Measurements from ENCODE around the gene KCNH6.

The KCNH6 gene

DNA sequence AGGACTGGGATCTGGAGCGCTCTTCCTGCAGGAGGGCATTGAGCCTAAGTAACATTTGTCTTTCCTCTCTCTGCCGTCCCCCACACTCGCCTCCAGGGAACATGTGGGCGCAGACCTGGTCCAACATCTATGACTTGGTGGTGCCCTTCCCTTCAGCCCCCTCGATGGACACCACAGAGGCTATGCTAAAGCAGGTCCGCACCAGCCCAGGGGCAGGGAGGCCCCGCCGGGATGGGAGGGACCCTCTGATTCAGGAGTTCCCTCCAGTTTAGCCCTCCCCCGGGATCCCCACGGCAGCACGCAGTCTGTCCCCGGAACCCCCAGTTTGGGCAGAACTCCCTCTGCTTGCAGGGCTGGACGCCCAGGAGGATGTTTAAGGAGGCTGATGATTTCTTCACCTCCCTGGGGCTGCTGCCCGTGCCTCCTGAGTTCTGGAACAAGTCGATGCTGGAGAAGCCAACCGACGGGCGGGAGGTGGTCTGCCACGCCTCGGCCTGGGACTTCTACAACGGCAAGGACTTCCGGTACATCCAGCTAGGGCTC, 32.2 kb upstream of the KCNH6 start:
- H3K9me3 ChIP-seq (ENCODE audit: control insufficient read depth, insufficient read depth, low read length), result no peaks in the 10 kb centered on the region
- no peaks in the 10 kb centered on the region for H3K27me3 ChIP-seq (ENCODE audit: control insufficient read depth, insufficient read depth, low read length)
- H3K36me3 ChIP-seq (ENCODE audit: control insufficient read depth, insufficient read depth, low read length), result no peaks in the 10 kb centered on the region
- H3K4me1 ChIP-seq (ENCODE audit: control insufficient read depth, insufficient read depth, low read length), result no peaks in the 10 kb centered on the region
- H3K4me3 ChIP-seq (ENCODE audit: low read depth, low read length), result no peak overlapping the region
- no peak overlapping the region for H3K9ac ChIP-seq (ENCODE audit: low read depth, low read length)

GRCh38 chr17:63491413-63491812, 31.7 kb upstream of the KCNH6 start:
- Histone ChIP-seq H3K4me1 (ENCODE audit: control insufficient read depth, insufficient read depth, low read length) (no peaks in the 10 kb centered on the region), H3K27me3 (ENCODE audit: control insufficient read depth, insufficient read depth, low read length) (no peaks in the 10 kb centered on the region), H3K9me3 (ENCODE audit: control insufficient read depth, insufficient read depth, low read length) (no peaks in the 10 kb centered on the region), H3K9ac (ENCODE audit: low read depth, low read length) (no peak overlapping the region), H3K36me3 (ENCODE audit: control insufficient read depth, insufficient read depth, low read length) (no peaks in the 10 kb centered on the region), H3K4me3 (ENCODE audit: low read depth, low read length) (no peak overlapping the region)

GRCh38 chr17:63491977-63492618, 31.1 kb upstream of the KCNH6 start:
- Histone ChIP-seq H3K9ac (ENCODE audit: low read depth, low read length) (no peak overlapping the region), H3K9me3 (ENCODE audit: control insufficient read depth, insufficient read depth, low read length) (no peaks in the 10 kb centered on the region), H3K36me3 (ENCODE audit: control insufficient read depth, insufficient read depth, low read length) (no peaks in the 10 kb centered on the region), H3K4me1 (ENCODE audit: control insufficient read depth, insufficient read depth, low read length) (no peaks in the 10 kb centered on the region), H3K27me3 (ENCODE audit: control insufficient read depth, insufficient read depth, low read length) (no peaks in the 10 kb centered on the region), H3K4me3 (ENCODE audit: low read depth, low read length) (no peak overlapping the region)

- Histone ChIP-seq H3K36me3 (ENCODE audit: control insufficient read depth, insufficient read depth, low read length) (no peaks in the 10 kb centered on the region), H3K9me3 (ENCODE audit: control insufficient read depth, insufficient read depth, low read length) (no peaks in the 10 kb centered on the region), H3K9ac (ENCODE audit: low read depth, low read length) (no peak overlapping the region), H3K27me3 (ENCODE audit: control insufficient read depth, insufficient read depth, low read length) (no peaks in the 10 kb centered on the region), H3K4me3 (ENCODE audit: low read depth, low read length) (no peak overlapping the region), H3K4me1 (ENCODE audit: control insufficient read depth, insufficient read depth, low read length) (no peaks in the 10 kb centered on the region)
Observed at GRCh38 chr17:63492940-63493339, 30.2 kb upstream of the KCNH6 start.

- H3K27me3 ChIP-seq (ENCODE audit: control insufficient read depth, insufficient read depth, low read length), result no peaks in the 10 kb centered on the region
- no peak overlapping the region for H3K9ac ChIP-seq (ENCODE audit: low read depth, low read length)
- H3K4me3 ChIP-seq (ENCODE audit: low read depth, low read length), result no peak overlapping the region
- H3K9me3 ChIP-seq (ENCODE audit: control insufficient read depth, insufficient read depth, low read length), result no peaks in the 10 kb centered on the region
- H3K4me1 ChIP-seq (ENCODE audit: control insufficient read depth, insufficient read depth, low read length), result no peaks in the 10 kb centered on the region
- H3K36me3 ChIP-seq (ENCODE audit: control insufficient read depth, insufficient read depth, low read length), result no peaks in the 10 kb centered on the region
Observed at GRCh38 chr17:63493411-63493810, 29.7 kb upstream of the KCNH6 start.

DNA sequence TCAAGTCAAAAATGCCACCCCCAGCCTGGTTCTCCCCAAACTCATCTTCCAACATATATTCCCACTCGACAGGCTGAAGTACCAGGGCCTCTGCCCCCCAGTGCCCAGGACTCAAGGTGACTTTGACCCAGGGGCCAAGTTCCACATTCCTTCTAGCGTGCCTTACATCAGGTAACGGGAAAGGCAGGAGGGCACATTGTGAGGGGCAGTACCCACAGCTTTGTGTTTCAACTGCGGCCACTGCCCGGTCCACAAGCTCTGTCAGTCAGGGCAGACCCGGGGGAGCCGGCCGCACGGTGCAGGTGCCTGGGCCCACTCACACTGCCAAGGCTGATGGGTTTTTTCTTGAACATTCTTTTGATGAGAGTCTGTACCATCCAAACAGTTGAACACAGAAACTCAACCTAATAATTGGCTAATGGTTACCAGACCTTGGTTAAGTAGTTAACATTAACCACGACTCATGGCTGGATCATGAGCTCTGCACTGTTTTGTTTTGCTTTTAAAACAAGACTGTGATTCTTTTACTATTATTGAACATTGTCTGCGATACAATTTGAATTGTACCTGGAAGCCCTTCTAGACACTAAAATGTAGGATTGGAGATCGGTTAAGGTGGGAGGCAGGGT, 28.7 kb upstream of the KCNH6 start:
- H3K4me1 ChIP-seq (ENCODE audit: control insufficient read depth, insufficient read depth, low read length), result no peaks in the 10 kb centered on the region
- H3K36me3 ChIP-seq (ENCODE audit: control insufficient read depth, insufficient read depth, low read length), result no peaks in the 10 kb centered on the region
- H3K9ac ChIP-seq (ENCODE audit: low read depth, low read length), result no peak overlapping the region
- H3K4me3 ChIP-seq (ENCODE audit: low read depth, low read length), result no peak overlapping the region
- H3K9me3 ChIP-seq (ENCODE audit: control insufficient read depth, insufficient read depth, low read length), result no peaks in the 10 kb centered on the region
- no peaks in the 10 kb centered on the region for H3K27me3 ChIP-seq (ENCODE audit: control insufficient read depth, insufficient read depth, low read length)

GRCh38 chr17:63495491-63495890, 27.7 kb upstream of the KCNH6 start:
- no peaks in the 10 kb centered on the region for H3K4me1 ChIP-seq (ENCODE audit: control insufficient read depth, insufficient read depth, low read length)
- no peaks in the 10 kb centered on the region for H3K36me3 ChIP-seq (ENCODE audit: control insufficient read depth, insufficient read depth, low read length)
- H3K9ac ChIP-seq (ENCODE audit: low read depth, low read length), result no peak overlapping the region

DNA sequence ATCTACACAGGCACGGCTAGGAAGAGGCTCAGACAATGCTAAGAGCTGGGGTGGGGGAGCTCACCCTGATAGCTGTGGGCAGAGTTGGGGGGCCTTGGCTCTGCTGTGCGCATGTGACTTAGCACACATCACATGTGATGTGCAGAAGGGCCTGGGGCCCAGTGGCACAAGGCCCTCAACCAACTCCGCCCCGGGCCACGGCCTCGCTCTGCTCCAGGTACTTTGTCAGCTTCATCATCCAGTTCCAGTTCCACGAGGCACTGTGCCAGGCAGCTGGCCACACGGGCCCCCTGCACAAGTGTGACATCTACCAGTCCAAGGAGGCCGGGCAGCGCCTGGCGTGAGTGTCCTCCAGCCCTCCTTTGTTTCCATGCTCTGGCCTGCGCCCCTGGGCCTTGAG, 27.0 kb upstream of the KCNH6 start:
- H3K9ac ChIP-seq (ENCODE audit: low read depth, low read length), result no peak overlapping the region
- no peaks in the 10 kb centered on the region for H3K9me3 ChIP-seq (ENCODE audit: control insufficient read depth, insufficient read depth, low read length)
- no peaks in the 10 kb centered on the region for H3K36me3 ChIP-seq (ENCODE audit: control insufficient read depth, insufficient read depth, low read length)
- no peaks in the 10 kb centered on the region for H3K27me3 ChIP-seq (ENCODE audit: control insufficient read depth, insufficient read depth, low read length)
- H3K4me1 ChIP-seq (ENCODE audit: control insufficient read depth, insufficient read depth, low read length), result no peaks in the 10 kb centered on the region
- no peak overlapping the region for H3K4me3 ChIP-seq (ENCODE audit: low read depth, low read length)

More at GRCh38 chr17:63495491-63495890, 27.7 kb upstream of the KCNH6 start:
- Histone ChIP-seq H3K9me3 (ENCODE audit: control insufficient read depth, insufficient read depth, low read length) (no peaks in the 10 kb centered on the region), H3K4me3 (ENCODE audit: low read depth, low read length) (no peak overlapping the region), H3K27me3 (ENCODE audit: control insufficient read depth, insufficient read depth, low read length) (no peaks in the 10 kb centered on the region)

DNA sequence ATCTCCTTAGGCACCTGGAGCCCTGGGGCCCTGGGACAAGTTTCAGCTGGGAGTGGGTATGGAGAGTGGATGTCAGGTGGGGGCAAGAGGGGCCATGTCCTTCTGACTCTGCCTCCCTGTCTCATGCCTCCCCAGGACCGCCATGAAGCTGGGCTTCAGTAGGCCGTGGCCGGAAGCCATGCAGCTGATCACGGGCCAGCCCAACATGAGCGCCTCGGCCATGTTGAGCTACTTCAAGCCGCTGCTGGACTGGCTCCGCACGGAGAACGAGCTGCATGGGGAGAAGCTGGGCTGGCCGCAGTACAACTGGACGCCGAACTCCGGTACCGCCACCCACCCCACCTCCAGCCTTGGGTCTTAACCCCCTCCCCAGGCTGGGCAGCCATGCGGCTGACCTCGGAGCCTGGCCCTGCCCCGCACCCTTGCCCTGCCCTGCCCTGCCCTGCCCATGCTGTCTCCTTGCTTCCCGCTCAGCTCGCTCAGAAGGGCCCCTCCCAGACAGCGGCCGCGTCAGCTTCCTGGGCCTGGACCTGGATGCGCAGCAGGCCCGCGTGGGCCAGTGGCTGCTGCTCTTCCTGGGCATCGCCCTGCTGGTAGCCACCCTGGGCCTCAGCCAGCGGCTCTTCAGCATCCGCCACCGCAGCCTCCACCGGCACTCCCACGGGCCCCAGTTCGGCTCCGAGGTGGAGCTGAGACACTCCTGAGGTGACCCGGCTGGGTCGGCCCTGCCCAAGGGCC, 26.3 kb upstream of the KCNH6 start:
- Histone ChIP-seq H3K4me1 (ENCODE audit: control insufficient read depth, insufficient read depth, low read length) (no peaks in the 10 kb centered on the region), H3K9ac (ENCODE audit: low read depth, low read length) (no peak overlapping the region), H3K27me3 (ENCODE audit: control insufficient read depth, insufficient read depth, low read length) (no peaks in the 10 kb centered on the region), H3K9me3 (ENCODE audit: control insufficient read depth, insufficient read depth, low read length) (no peaks in the 10 kb centered on the region), H3K4me3 (ENCODE audit: low read depth, low read length) (no peak overlapping the region), H3K36me3 (ENCODE audit: control insufficient read depth, insufficient read depth, low read length) (no peaks in the 10 kb centered on the region)

GRCh38 chr17:63497708-63498483, 25.3 kb upstream of the KCNH6 start:
- H3K27me3 ChIP-seq (ENCODE audit: control insufficient read depth, insufficient read depth, low read length), result no peaks in the 10 kb centered on the region
- no peaks in the 10 kb centered on the region for H3K9me3 ChIP-seq (ENCODE audit: control insufficient read depth, insufficient read depth, low read length)
- H3K4me3 ChIP-seq (ENCODE audit: low read depth, low read length), result no peak overlapping the region
- no peaks in the 10 kb centered on the region for H3K4me1 ChIP-seq (ENCODE audit: control insufficient read depth, insufficient read depth, low read length)
- H3K9ac ChIP-seq (ENCODE audit: low read depth, low read length), result no peak overlapping the region
- no peaks in the 10 kb centered on the region for H3K36me3 ChIP-seq (ENCODE audit: control insufficient read depth, insufficient read depth, low read length)

DNA sequence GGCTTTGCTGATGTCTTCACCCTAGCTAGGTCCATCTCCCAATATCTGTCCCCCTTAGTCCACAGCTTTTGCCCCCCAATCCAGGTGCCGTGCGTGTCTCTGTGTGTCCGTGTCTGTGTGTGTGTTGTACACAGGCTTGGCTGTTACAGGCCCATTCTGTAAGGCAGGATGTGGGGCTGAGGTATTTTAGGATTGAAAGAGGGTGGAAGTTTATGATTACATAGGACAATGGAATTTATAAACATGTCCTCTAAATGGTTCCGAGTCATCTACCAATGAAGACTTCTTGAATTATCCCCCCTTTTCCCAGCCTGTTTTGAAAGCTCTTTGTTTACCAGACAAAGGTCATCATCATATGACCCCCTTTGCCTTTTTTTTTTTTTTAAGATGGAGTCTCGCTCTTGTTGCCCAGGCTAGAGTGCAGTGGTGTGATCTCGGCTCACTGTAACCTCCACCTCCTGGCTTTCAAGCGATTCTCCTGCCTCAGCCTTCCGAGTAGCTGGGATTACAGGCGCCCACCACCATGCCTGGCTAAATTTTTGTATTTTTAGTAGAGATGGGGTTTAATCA, 24.4 kb upstream of the KCNH6 start:
- no peak overlapping the region for H3K4me3 ChIP-seq (ENCODE audit: low read depth, low read length)
- H3K27me3 ChIP-seq (ENCODE audit: control insufficient read depth, insufficient read depth, low read length), result no peaks in the 10 kb centered on the region
- H3K4me1 ChIP-seq (ENCODE audit: control insufficient read depth, insufficient read depth, low read length), result no peaks in the 10 kb centered on the region
- H3K9ac ChIP-seq (ENCODE audit: low read depth, low read length), result no peak overlapping the region
- H3K9me3 ChIP-seq (ENCODE audit: control insufficient read depth, insufficient read depth, low read length), result no peaks in the 10 kb centered on the region
- no peaks in the 10 kb centered on the region for H3K36me3 ChIP-seq (ENCODE audit: control insufficient read depth, insufficient read depth, low read length)
